Stimulated activated CD8-positive, alpha-beta memory T cell treated with anti-CD3 and anti-CD28 coated beads, Interleukin-4, amount 100 ng/mL, for 1 hour (primary cell): ENCODE data around the gene FGF6.
"Not testable (repeated sequence)": the region's sequence is repeated elsewhere in the genome, so short reads cannot be mapped to it uniquely, and the experiment has no call there.

Source experiments
- DNase-seq, 2 donors: peaks; one replicate each; pipeline ENCODE4 v3.0.0-alpha.2; 2020; ENCODE audit warnings: low read depth in 2 of 2, low spot score in 1 of 2

Gene FGF6

GRCh38 chr12:4445156-4446101 is at the start of gene FGF6:
Gene FGF6 (minus strand): TSS chr12:4445815. CDS start chr12:4445570, 245 bp downstream.
- no peak for DNase-seq

DNA sequence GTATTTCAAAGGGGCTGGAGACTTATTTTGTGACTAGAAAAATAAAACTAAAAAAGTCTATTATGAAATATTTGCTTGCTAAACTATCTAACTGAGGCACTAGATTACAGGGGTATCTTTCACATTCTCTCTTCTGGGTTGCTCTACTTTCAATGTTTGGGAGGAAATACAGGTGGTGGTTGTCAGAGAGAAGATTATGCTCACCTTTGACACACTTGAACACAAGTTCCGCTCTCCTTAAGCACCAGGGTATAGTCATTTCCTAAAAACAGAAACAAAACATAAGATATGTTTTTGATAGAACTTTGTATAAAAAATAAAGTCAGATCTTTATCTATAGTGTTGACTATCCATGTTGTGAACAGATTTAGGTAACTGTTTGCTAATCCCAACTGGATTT is 45.4 kb upstream of the FGF6 start:
- DNase-seq: no peak

- no peak for DNase-seq
Measured at GRCh38 chr12:4489556-4489955, 43.9 kb upstream of the FGF6 start.

DNA sequence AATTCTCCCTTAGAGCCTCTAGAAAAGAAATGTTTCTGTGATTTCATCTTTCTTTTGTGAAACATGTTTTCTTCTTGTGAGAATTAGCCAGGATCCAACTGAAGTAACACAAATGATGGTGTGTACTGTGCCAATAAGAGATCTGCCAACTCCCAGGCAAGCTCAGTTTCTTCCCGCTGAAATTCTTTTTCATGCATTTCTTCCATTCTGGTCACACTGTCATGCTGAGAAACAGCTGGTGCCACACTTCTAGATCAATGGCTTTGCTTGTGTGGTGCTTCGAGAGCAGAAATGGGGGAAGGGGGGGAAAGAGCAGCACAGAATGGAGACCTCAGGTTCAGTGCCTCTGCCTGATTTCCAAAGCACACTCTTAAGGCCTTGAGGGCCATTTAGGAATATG is 41.4 kb upstream of the FGF6 start:
- no peak for DNase-seq

DNA sequence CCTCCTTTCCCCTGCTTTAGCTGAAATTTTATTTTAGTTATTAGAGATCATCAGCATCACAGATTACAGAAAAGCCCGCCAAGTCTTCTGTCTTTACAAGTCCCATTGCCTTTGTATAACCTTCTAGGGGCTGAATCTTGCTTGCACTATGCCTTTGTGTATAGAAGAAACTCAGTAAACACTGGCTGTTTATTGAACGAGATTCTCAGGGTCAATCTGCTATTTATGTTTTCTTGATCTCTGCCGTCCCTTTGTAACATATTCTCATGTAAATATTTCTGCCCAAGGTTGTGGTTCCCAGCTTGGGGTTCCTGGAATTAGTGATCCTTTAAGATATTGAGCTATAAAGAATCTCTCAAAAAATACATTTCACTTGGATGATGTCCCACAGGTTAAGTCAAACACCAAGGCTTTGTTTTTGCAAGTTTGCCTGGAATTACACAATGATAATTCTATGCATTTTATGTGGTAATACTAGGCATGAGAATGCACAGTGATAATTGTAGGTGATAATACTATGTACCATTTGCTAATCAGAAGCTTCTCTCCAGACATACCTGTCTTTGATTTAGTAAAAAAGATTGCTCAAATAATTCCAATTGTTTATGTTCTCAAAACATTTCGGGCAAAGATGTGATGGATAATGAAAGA is 40.6 kb upstream of the FGF6 start:
- DNase-seq: no peak

- no peak for DNase-seq
Measured at GRCh38 chr12:4483885-4484823, 38.5 kb upstream of the FGF6 start.

DNA sequence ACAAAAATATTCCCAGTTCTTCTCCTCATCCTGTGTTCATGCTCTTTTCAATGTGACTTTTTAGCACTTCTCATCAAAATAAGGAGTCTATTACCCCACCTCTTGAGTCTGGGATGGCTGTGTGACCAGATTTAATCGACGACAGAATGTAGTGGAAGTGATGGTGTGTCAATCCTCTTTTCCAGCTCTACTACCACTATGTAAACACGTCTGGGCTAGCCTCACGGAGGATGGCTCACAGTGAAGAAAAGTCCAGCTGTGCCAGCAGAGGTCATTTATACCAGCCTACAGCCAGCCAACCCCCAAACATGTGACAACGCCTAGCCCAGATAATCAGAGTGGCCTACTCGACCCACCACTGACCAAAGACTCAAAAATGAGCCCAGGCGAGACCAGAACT is 37.3 kb upstream of the FGF6 start:
- DNase-seq: no peak

GRCh38 chr12:4478933-4479332 is 33.3 kb upstream of the FGF6 start:
- no peak for DNase-seq

- no peak for DNase-seq
Measured at GRCh38 chr12:4477129-4477528, 31.5 kb upstream of the FGF6 start.

DNA sequence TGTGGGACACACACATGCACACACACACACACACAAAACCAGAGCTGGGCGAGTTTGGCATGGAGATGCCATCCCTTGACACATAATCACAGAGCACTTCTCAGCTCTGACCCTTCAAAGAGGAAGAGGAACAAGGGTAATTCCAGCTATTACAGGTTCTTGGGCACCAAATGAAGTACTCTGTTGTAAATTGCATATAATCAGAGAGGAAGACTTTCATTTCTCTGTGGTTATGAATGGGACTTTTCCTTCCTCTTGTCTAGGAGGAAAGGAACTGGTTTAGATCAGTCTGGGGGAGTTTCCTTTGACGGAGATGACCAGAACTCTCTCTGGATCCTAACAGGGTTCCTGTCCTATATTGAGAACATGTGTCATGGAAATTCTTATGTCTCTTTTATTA is 26.4 kb upstream of the FGF6 start:
- no peak for DNase-seq

DNA sequence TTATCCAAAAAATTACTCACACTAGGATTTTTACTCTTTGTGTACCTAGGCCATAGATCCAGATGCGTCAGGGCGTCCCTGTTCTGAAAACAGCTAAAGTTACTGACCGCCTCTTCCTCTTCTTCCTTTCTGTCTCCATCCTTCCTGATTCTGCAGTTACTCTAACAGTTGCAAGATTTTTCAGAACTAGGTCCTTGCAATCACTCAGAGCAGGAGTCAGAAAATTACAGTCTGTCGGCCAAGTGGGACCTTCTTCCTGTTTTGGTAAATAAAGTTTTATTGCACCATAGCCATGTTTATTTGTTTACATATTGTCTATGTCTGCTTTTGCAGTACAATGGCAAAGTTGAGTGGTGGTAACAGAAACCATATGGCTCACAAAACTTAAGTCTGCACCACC is 25.6 kb upstream of the FGF6 start:
- DNase-seq: no peak

GRCh38 chr12:4468994-4469393 is 23.4 kb upstream of the FGF6 start:
- no peak for DNase-seq

DNA sequence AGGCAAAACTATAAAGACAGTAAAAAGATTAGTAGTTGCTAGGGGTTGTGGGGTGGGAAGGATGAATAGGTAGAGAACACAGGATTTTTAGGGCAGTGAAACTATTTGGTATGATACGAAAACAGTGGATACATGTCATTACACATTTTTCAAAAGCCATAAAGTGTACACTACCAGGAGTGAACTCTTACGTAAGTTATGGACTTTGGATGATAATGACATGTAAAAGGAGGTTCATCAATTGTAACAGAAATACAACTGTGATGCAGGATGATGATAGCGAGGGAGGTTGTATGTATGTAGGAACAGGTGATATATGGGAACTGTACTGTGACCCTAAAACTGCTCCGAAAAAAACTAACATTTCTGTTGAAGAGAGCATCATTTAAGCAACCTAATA is 15.1 kb upstream of the FGF6 start:
- no peak for DNase-seq

DNA sequence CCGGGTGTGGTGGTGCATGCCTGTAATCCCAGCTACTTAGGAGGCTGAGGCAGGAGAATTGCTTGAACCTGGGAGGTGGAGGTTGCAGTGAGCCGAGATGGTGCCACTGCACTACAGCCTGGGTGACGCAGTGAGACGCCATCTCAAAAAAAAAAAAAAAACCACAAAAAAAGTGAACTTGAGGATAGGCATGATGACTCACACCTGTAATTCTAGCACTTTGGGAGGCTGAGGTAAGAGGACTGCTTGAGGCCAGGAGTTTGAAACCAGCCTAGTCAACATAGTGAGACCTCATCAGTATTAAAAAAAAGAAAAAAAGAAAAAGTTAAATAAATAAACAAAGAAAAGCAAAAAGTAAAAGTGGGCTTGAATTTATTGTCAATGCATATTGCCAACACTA is 10.2 kb upstream of the FGF6 start:
- DNase-seq: not testable (repeated sequence)

GRCh38 chr12:4454315-4454860 is 8.8 kb upstream of the FGF6 start:
- no peak for DNase-seq

DNA sequence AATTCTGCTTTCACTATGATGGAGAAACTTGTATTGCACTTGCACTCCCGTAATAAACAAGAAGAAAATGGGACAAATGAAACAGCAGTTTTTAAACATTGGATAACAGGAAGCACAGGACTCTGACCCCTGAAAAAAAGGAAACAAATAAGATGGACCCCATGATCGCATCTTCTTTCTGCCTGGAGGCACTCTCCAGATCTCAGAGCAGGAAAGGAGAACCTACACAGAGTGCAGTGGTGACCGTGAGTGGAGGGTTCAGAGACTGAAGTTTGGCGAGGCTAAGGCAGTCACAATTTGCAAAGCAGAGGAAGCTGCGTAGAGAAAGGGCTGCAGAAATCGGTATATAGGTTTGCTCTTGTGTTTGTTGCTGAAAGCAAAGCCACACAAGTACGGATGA is 6.1 kb upstream of the FGF6 start:
- no peak for DNase-seq

GRCh38 chr12:4450551-4451112 is 5.0 kb upstream of the FGF6 start:
- DNase-seq: no peak

DNA sequence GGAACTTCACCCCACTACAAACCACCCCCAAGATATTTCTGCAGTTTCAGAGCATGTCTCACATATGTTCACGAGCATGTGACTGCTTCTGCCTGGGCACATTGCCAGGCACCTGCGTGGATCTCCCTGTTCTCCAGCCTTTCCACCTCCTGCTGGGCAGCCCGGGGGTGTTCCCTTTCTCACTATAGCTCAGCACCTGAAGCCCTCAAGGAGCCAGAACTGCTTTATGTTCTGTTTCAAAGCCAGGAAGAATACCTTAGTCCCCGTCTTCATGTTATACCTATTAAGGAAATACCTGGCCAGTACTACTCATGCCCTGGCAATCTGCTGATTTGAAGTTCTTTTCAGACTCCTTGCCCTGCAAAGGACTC is 4.2 kb upstream of the FGF6 start:
- DNase-seq: no peak

- no peak for DNase-seq
Measured at GRCh38 chr12:4448943-4449850, 3.6 kb upstream of the FGF6 start.
